ENCODE data around the gene MTFP1. TPM values are rescaled to one million over a fixed set of nuclear protein-coding genes. Genes with fewer than 3 reads are reported as not detected.

The MTFP1 gene
- total RNA-seq, 2 donors from 2014 or later: 25.9 to 30.8 TPM

GRCh38 chr22:30469165-30469564 is 43.6 kb downstream of the MTFP1 start:
- no peak for DNase-seq
- Mint-ChIP-seq H3K36me3 (ENCODE audit: low read depth) (no peaks in the 10 kb centered on the region), H3K27ac (no peak overlapping the region), H3K4me3 (no peak overlapping the region), H3K4me1 (no peaks in the 10 kb centered on the region), H3K27me3 (ENCODE audit: insufficient read depth) (peaks cover 40% of the 10 kb centered on the region), H3K9me3 (no peaks in the 10 kb centered on the region)
- no peak overlapping the region for H3K9ac ChIP-seq (ENCODE audit: extremely low read depth, low read length, poor library complexity, severe bottlenecking)
- H3K27ac ChIP-seq (ENCODE audit: low read depth, low read length): no peak overlapping the region
- H3K36me3 ChIP-seq (ENCODE audit: control insufficient read depth, insufficient read depth, low read length): no peaks in the 10 kb centered on the region
- no peak for TF ChIP-seq CTCF (conservative IDR thresholded peaks at IDR 0.05)
- peaks cover 26% of the 10 kb centered on the region for H3K27me3 ChIP-seq (ENCODE audit: control insufficient read depth, insufficient read depth, low read length, poor library complexity, severe bottlenecking)
- H3K4me3 ChIP-seq (ENCODE audit: low read length): no peak overlapping the region
- H3K4me1 ChIP-seq (ENCODE audit: control insufficient read depth, insufficient read depth, low read length): no peaks in the 10 kb centered on the region
- H3K9me3 ChIP-seq (ENCODE audit: control insufficient read depth, low read length): no peaks in the 10 kb centered on the region
- WGBS, 2 experiments (ENCODE audit: insufficient coverage in 1 of 2, insufficient read length in 1 of 2): 38 to 45% methylated on average over 2 of the region's 2 CpGs

- Mint-ChIP-seq H3K9me3 (no peaks in the 10 kb centered on the region), H3K4me1 (no peaks in the 10 kb centered on the region), H3K36me3 (ENCODE audit: low read depth) (no peaks in the 10 kb centered on the region), H3K27me3 (ENCODE audit: insufficient read depth) (peaks cover 31% of the 10 kb centered on the region), H3K4me3 (no peak overlapping the region), H3K27ac (no peak overlapping the region)
- no peak overlapping the region for H3K4me3 ChIP-seq (ENCODE audit: low read length)
- no peak for DNase-seq
- H3K27ac ChIP-seq (ENCODE audit: low read depth, low read length): no peak overlapping the region
- WGBS, 2 experiments (ENCODE audit: insufficient coverage in 1 of 2, insufficient read length in 1 of 2): 71 to 92% methylated on average over 2 of the region's 2 CpGs
- H3K9me3 ChIP-seq (ENCODE audit: control insufficient read depth, low read length): no peaks in the 10 kb centered on the region
- no peak overlapping the region for H3K9ac ChIP-seq (ENCODE audit: extremely low read depth, low read length, poor library complexity, severe bottlenecking)
- H3K27me3 ChIP-seq (ENCODE audit: control insufficient read depth, insufficient read depth, low read length, poor library complexity, severe bottlenecking): peaks cover 13% of the 10 kb centered on the region
- H3K36me3 ChIP-seq (ENCODE audit: control insufficient read depth, insufficient read depth, low read length): no peaks in the 10 kb centered on the region
- no peaks in the 10 kb centered on the region for H3K4me1 ChIP-seq (ENCODE audit: control insufficient read depth, insufficient read depth, low read length)
- TF ChIP-seq CTCF (conservative IDR thresholded peaks at IDR 0.05): no peak
Observed at GRCh38 chr22:30470655-30471054, 45.1 kb downstream of the MTFP1 start.

GRCh38 chr22:30471616-30472318 is 46.2 kb downstream of the MTFP1 start, which contains the start of gene SEC14L3:
TSS of gene SEC14L3 (minus strand) at chr22:30472017. CDS start at chr22:30471958, 59 bp downstream.
- Mint-ChIP-seq H3K27me3 (ENCODE audit: insufficient read depth) (peaks cover 23% of the 10 kb centered on the region), H3K9me3 (no peaks in the 10 kb centered on the region), H3K4me1 (peaks cover 5% of the 10 kb centered on the region), H3K27ac (no peak within 1 kb of the TSS), H3K36me3 (ENCODE audit: low read depth) (no peaks in the 10 kb centered on the region), H3K4me3 (no peak within 1 kb of the TSS)
- no peak for DNase-seq
- TF ChIP-seq CTCF (conservative IDR thresholded peaks at IDR 0.05): no peak
- no peak within 1 kb of the TSS for H3K9ac ChIP-seq (ENCODE audit: extremely low read depth, low read length, poor library complexity, severe bottlenecking)
- no peak within 1 kb of the TSS for H3K4me3 ChIP-seq (ENCODE audit: low read length)
- H3K27me3 ChIP-seq (ENCODE audit: control insufficient read depth, insufficient read depth, low read length, poor library complexity, severe bottlenecking): peaks cover 6% of the 10 kb centered on the region
- no peak within 1 kb of the TSS for H3K27ac ChIP-seq (ENCODE audit: low read depth, low read length)
- no peaks in the 10 kb centered on the region for H3K36me3 ChIP-seq (ENCODE audit: control insufficient read depth, insufficient read depth, low read length)
- H3K4me1 ChIP-seq (ENCODE audit: control insufficient read depth, insufficient read depth, low read length): no peaks in the 10 kb centered on the region
- WGBS, 2 experiments (ENCODE audit: insufficient coverage in 1 of 2, insufficient read length in 1 of 2): 83 to 86% methylated on average over 3 to 13 of the region's 13 CpGs
- H3K9me3 ChIP-seq (ENCODE audit: control insufficient read depth, low read length): no peaks in the 10 kb centered on the region

Data from endodermal cell (in vitro differentiated cells).